HG03025 (cell line): ENCODE data around the gene FBXO31.

ENCODE experiments used
- ATAC-seq: cut with Tn5 transposase; IDR thresholded peaks from one replicate; pipeline ENCODE4 v1.9.1; 2021; ENCODE audit warnings: mild to moderate bottlenecking, moderate library complexity; ENCODE audit not compliant: unreplicated experiment, low FRiP score

The FBXO31 gene

GRCh38 chr16:87295661-87296531 is 87.7 kb downstream of the FBXO31 start:
- no peak for ATAC-seq

- no peak for ATAC-seq
Observed at GRCh38 chr16:87295259-87295658, 88.3 kb downstream of the FBXO31 start.

GRCh38 chr16:87293990-87294389 is 89.6 kb downstream of the FBXO31 start:
- ATAC-seq: no peak

GRCh38 chr16:87291944-87292343 is 91.6 kb downstream of the FBXO31 start:
- ATAC-seq: no peak

- no peak for ATAC-seq
Observed at GRCh38 chr16:87288753-87289362, 94.7 kb downstream of the FBXO31 start.

- no peak for ATAC-seq
Observed at GRCh38 chr16:87286839-87287626, 96.5 kb downstream of the FBXO31 start.

- ATAC-seq: no peak
Observed at GRCh38 chr16:87284183-87284582, 99.4 kb downstream of the FBXO31 start.

- ATAC-seq: no peak
Observed at GRCh38 chr16:87279094-87279658, 104.4 kb downstream of the FBXO31 start.

GRCh38 chr16:87278191-87279093 is 105.1 kb downstream of the FBXO31 start:
- ATAC-seq: no peak
